ENCODE results near the gene EDC3. TPM values are rescaled to one million over a fixed set of nuclear protein-coding genes. Genes with fewer than 3 reads are reported as not detected.

The EDC3 gene
- total RNA-seq, 2 experiments from 2014 or later, result 11.0 to 11.1 TPM

DNA sequence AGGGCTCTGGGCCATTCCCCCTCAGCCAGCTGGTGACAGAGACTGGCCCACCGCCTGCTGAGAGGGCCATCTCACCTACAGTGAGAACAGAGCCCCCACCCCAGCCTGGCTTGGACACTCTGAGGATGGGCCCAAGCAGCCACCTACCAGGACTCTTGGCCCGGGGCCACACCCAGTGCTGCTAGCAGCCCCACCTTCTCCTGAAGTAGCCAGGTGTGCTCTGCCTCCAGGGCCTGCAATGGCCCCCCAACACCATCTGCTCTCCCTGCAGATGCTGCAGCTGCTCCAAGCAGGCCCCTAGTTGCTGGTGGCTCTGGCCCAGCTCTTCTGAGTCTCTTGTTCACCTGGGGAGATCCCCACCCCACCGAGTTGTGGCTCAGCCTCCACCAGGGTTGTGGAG lies 87.0 kb downstream of the EDC3 start:
- CTCF ChIA-PET, result no interaction called here
- POLR2A ChIA-PET, result no interaction called here

DNA sequence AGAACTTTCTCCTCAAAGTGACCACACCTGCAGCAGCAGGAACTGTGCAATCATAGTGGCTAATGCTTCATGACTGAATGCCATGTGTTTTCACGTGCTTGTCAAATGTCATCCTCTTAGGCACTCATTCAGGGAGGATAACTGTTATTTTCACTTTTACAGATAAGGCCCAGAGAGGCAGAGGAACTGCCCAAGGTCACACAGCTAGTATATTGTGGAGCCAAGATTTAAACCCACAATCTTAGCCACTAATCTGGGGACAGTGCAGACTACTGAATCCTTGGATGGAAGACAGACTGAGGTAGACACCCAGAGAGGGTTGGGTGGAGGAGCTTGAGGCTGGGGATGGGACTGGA lies 90.1 kb downstream of the EDC3 start:
- Mint-ChIP-seq H3K4me1 (ENCODE audit: low read depth) (no peaks in the 10 kb centered on the region), H3K4me3 (no peak overlapping the region), H3K36me3 (ENCODE audit: low read depth) (no peaks in the 10 kb centered on the region), H3K27me3 (no peaks in the 10 kb centered on the region), H3K9me3 (no peaks in the 10 kb centered on the region), H3K27ac (no peak overlapping the region)
- TF ChIP-seq, protein P1, sequence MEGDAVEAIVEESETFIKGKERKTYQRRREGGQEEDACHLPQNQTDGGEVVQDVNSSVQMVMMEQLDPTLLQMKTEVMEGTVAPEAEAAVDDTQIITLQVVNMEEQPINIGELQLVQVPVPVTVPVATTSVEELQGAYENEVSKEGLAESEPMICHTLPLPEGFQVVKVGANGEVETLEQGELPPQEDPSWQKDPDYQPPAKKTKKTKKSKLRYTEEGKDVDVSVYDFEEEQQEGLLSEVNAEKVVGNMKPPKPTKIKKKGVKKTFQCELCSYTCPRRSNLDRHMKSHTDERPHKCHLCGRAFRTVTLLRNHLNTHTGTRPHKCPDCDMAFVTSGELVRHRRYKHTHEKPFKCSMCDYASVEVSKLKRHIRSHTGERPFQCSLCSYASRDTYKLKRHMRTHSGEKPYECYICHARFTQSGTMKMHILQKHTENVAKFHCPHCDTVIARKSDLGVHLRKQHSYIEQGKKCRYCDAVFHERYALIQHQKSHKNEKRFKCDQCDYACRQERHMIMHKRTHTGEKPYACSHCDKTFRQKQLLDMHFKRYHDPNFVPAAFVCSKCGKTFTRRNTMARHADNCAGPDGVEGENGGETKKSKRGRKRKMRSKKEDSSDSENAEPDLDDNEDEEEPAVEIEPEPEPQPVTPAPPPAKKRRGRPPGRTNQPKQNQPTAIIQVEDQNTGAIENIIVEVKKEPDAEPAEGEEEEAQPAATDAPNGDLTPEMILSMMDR (IDR thresholded peaks at IDR 0.05), result no peak
- Histone ChIP-seq H3K4me3 (ENCODE audit: low read length) (no peak overlapping the region), H3K36me3 (ENCODE audit: insufficient read depth, low read length) (no peaks in the 10 kb centered on the region), H3K27ac (ENCODE audit: low read depth in 1 of 2, low read length in 2 of 2) (no peak overlapping the region), H3K4me1 (ENCODE audit: insufficient read depth, low read length) (no peaks in the 10 kb centered on the region), H3K9me3 (ENCODE audit: control insufficient read depth in 1 of 2, insufficient read depth in 1 of 2, low read length in 2 of 2) (no peaks in the 10 kb centered on the region), H3K27me3 (ENCODE audit: control insufficient read depth in 1 of 2, insufficient read depth in 2 of 2, low read length in 2 of 2) (no peaks in the 10 kb centered on the region)
- ATAC-seq (ENCODE audit: poor library complexity), result no peak
- intact Hi-C loops (cut with DNase I, micrococcal nuclease), result no loop called here
- ChIA-PET CTCF (no interaction called here), POLR2A (no interaction called here)
- no peak for DNase-seq

More for the DNA sequence above, 87.0 kb downstream of the EDC3 start:
- Mint-ChIP-seq H3K27ac (no peak overlapping the region), H3K27me3 (no peaks in the 10 kb centered on the region), H3K9me3 (no peaks in the 10 kb centered on the region), H3K4me3 (no peak overlapping the region), H3K36me3 (ENCODE audit: low read depth) (no peaks in the 10 kb centered on the region), H3K4me1 (ENCODE audit: low read depth) (no peaks in the 10 kb centered on the region)
- Histone ChIP-seq H3K27me3 (ENCODE audit: control insufficient read depth in 1 of 2, insufficient read depth in 2 of 2, low read length in 2 of 2) (no peaks in the 10 kb centered on the region), H3K4me1 (ENCODE audit: insufficient read depth, low read length) (peaks cover 1% of the 10 kb centered on the region), H3K9me3 (ENCODE audit: control insufficient read depth in 1 of 2, insufficient read depth in 1 of 2, low read length in 2 of 2) (no peaks in the 10 kb centered on the region), H3K27ac (ENCODE audit: low read depth in 1 of 2, low read length in 2 of 2) (no peak overlapping the region), H3K36me3 (ENCODE audit: insufficient read depth, low read length) (no peaks in the 10 kb centered on the region), H3K4me3 (ENCODE audit: low read length) (no peak overlapping the region)
- TF ChIP-seq, protein P1 (IDR thresholded peaks at IDR 0.05), result no peak
- no peak for DNase-seq
- intact Hi-C loops (cut with DNase I, micrococcal nuclease), result no loop called here
- ATAC-seq (ENCODE audit: poor library complexity), result no peak

DNA sequence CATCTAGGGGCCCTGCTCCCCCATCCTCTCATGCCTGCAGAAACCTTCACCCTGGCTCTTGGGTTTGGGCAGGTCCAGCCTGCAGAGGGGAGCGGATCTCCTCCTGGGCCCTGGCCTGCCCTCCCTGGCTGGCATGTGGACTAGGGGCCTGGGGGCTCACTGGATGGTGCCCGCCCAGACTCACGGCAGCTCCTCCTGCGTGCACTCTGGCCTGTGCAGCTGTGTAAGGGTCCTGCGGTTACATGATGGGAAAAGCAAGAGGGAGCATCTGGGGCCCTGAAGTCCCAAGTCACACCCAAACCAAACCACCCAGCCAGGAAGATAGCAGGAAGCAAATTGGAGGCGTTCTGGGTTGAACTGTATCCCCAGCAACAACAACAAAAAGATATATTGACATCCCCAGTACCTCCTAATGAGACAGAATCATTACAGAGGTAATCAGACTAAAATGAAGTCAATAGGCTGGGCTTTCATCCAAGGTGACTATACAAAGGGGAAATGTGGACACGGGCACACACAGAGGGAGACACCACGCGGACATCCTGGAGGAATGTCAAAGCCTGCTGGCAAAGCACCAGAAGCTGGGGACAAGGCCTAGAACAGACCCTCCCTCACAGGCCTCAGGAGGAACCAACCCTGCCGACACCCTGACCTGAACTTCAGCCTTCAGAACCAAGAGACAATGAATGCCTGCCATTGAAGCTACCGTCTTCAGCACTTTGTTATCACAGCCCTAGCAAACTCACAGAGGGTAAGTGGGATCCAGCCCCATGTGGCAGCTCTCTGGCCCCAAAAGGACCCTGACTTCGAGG lies 90.6 kb downstream of the EDC3 start:
- Mint-ChIP-seq H3K27ac (no peak overlapping the region), H3K27me3 (no peaks in the 10 kb centered on the region), H3K36me3 (ENCODE audit: low read depth) (no peaks in the 10 kb centered on the region), H3K4me3 (no peak overlapping the region), H3K9me3 (no peaks in the 10 kb centered on the region), H3K4me1 (ENCODE audit: low read depth) (no peaks in the 10 kb centered on the region)
- no peak overlapping the region for H3K4me3 ChIP-seq (ENCODE audit: low read length)
- ChIA-PET POLR2A (interaction anchor here (1.2 kb wide), 1 partner anchor 9 kb away, joined by 3 read pairs; no protein-coding TSS in a partner anchor), CTCF (no interaction called here)
- no peak overlapping the region for H3K27ac ChIP-seq (ENCODE audit: low read depth in 1 of 2, low read length in 2 of 2)
- ATAC-seq (ENCODE audit: poor library complexity), result no peak
- H3K4me1 ChIP-seq (ENCODE audit: insufficient read depth, low read length), result no peaks in the 10 kb centered on the region
- no peaks in the 10 kb centered on the region for H3K36me3 ChIP-seq (ENCODE audit: insufficient read depth, low read length)
- intact Hi-C loops (cut with DNase I, micrococcal nuclease), result no loop called here
- TF ChIP-seq, protein P1 (IDR thresholded peaks at IDR 0.05), result no peak
- no peaks in the 10 kb centered on the region for H3K9me3 ChIP-seq (ENCODE audit: control insufficient read depth in 1 of 2, insufficient read depth in 1 of 2, low read length in 2 of 2)
- H3K27me3 ChIP-seq (ENCODE audit: control insufficient read depth in 1 of 2, insufficient read depth in 2 of 2, low read length in 2 of 2), result no peaks in the 10 kb centered on the region
- DNase-seq, result no peak
